T-helper 17 cell (primary cell): ENCODE measurements around the gene DDX51. TPM values are rescaled to one million over a fixed set of nuclear protein-coding genes. Genes with fewer than 3 reads are reported as not detected.

ENCODE experiments used
- ATAC-seq: fragments of 150-1000 bp; cut with Tn5 transposase; 2 replicates; pipeline ENCODE4 v1.10.0; 2021; ENCODE audit warnings: mild to moderate bottlenecking, moderate library complexity
- DNase-seq, 3 donors: peaks; one replicate each; pipeline versions ENCODE4 v3.0.0 to v3.0.0-alpha.2; 2020 to 2021
- H3K9me3 ChIP-seq: one replicate; pipeline ENCODE4 v1.7.0; 2013; ENCODE audit warnings: low read length, mild to moderate bottlenecking; ENCODE audit not compliant: control insufficient read depth, poor library complexity, severe bottlenecking
- H3K27ac Mint-ChIP-seq: one replicate; pipeline ENCODE4 v1.8.0; 2022; ENCODE audit warnings: mild to moderate bottlenecking, moderate library complexity, mixed read lengths
- H3K27me3 Mint-ChIP-seq: one replicate; pipeline ENCODE4 v1.8.0; 2022; ENCODE audit warnings: mixed read lengths
- H3K36me3 Mint-ChIP-seq: one replicate; pipeline ENCODE4 v1.8.0; 2022; ENCODE audit warnings: low read depth, mixed read lengths
- H3K4me1 Mint-ChIP-seq: one replicate; pipeline ENCODE4 v1.8.0; 2022; ENCODE audit warnings: mild to moderate bottlenecking, mixed read lengths
- H3K4me3 Mint-ChIP-seq: one replicate; pipeline ENCODE4 v1.8.0; 2022; ENCODE audit warnings: mild to moderate bottlenecking, moderate library complexity, mixed read lengths
- total RNA-seq, 4 donors: library from RNA in 2 of 4; stranded (reverse) in 2 of 4; gene quantifications; one replicate each; pipeline ENCODE4 v1.2.3 and lab custom pipeline; 2022 to 2026

The DDX51 gene
- total RNA-seq, 2 donors from 2014 or later = 38.2 to 40.9 TPM

DNA sequence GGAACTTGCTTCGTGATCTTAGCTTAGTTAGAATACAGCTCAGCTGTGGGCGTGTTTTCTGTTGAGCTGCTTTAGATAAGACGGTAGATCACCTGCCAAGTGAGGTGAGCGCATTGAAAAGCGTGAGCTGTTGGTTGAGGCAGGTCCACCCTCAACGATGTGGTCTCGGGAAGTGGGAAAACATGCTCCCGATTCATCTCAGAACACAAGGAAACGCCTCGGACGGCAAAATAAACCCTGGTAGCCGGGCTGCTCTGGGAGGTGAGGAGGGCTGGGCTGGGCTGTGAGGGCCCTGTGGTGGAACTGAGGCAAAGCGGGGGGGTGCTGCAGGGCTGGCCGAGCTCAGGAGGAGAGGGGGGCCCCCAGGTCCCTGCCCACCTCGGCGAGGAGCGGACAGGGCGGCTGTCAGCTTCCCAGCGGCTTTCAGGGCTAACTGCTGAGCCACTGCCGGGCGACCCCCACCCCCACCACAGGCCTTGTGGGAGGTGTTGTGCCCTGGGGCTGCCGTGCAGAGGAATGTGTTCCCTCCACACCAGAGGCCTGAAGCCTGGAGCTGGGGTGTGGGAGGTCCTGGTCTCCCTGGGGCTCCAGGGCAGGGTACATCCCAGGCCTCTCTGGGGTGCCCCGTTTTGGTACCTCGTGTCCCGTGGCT is 30.8 kb upstream of the DDX51 start:
- H3K9me3 ChIP-seq = no peaks in the 10 kb centered on the region
- Mint-ChIP-seq H3K4me3 (no peak overlapping the region), H3K4me1 (peaks cover 21% of the 10 kb centered on the region), H3K27ac (no peak overlapping the region), H3K27me3 (peaks cover 12% of the 10 kb centered on the region), H3K36me3 (no peaks in the 10 kb centered on the region)
- ATAC-seq (no peak), DNase-seq (peak in 1 of 3 donors; percentile 8)

DNA sequence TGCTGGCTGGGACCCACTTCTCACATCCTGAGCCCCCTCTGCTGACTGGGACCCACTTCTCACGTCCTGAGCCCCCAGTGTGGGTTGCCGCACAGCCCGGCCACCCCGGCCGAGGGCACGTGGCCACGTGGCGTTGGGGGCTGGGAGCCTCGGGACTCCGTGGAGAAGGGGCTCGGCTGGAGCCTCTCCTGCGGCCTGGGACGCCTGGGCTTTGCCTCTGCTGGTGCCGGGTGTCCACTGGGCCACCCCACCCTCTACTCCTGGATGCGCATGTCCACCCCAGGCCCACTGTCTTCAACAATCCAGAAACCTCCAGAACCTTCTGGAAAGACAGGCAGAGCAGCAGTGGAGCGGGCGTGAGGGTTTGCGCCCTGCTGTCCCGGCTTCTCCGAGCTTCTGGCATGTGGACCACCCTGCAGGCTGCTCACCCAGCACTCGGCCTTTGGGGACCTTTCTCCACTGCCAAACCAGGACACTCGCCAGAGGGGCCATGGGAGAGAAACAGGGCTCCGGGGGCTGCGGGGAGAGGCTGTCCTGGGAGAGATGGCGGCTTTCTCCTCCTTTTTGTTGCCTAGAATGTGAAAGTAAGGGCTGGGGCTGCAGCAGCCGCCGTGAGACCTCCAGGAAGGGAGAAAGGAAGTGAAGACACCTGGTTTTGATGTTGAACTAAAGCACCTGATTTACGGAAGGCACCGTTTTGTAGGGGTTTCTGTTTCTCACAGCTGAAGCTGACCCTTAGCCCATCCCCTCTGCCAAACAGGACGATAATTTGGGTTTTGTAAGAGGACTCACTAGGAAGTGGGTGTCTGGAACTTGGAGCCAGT is 30.1 kb upstream of the DDX51 start:
- H3K4me3 Mint-ChIP-seq = no peak overlapping the region
- peaks cover 21% of the 10 kb centered on the region for H3K4me1 Mint-ChIP-seq

DNA sequence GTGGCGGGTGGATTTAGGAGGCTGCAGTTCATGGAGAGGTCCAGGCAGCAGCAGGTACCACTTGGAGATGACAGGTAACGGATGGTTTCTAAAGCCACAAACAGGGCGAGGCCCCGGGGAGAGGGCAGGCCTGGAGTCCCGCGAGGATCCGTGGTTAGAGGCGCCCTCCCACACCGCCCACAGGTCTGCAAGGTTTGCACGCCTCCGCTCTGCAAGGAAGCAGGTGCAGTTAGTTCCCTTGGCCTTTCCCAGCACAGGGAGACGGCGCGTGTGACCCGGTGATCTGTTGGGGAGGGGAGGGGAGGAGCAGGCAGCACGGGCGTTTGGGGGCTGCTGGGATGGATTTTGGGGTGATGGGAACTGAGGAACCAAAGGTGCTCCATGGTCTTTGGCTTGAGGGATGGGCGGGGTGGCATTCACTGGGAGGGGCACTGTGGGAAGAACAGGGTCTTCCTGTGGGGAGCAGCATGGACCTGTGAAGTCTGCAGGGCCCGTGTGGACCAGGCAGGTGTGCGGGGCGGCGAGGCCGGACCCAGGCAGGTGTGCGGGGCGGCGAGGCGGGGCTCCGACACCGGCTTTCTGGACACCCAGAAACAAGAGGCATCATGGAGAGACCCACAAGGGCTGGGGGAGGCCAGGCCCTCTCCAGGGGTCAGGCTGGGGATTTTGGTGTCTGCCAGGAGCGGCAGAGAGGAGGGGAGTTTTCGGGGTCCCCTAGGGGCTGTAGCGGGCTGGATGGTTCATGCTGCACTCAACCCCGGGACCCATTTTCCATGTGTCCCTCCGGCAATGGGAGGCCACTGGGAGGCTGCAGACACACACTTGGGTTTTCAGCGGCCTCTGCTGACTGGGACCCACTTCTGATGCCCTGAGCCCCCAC is 29.3 kb upstream of the DDX51 start:
- H3K9me3 ChIP-seq = no peaks in the 10 kb centered on the region
- Mint-ChIP-seq H3K4me1 (peaks cover 13% of the 10 kb centered on the region), H3K36me3 (no peaks in the 10 kb centered on the region), H3K4me3 (peak overlapping the region; percentile 78), H3K27ac (peak overlapping the region; percentile 41), H3K27me3 (peaks cover 4% of the 10 kb centered on the region)
- ATAC-seq (peak; percentile 75), DNase-seq (peak in 1 of 3 donors; percentile 10)

More for the DNA sequence above, 30.1 kb upstream of the DDX51 start:
- DNase-seq (peak in 1 of 3 donors; percentile 4), ATAC-seq (no peak)
- H3K27me3 Mint-ChIP-seq = peaks cover 12% of the 10 kb centered on the region
- no peaks in the 10 kb centered on the region for H3K9me3 ChIP-seq
- no peak overlapping the region for H3K27ac Mint-ChIP-seq
- H3K36me3 Mint-ChIP-seq = no peaks in the 10 kb centered on the region

DNA sequence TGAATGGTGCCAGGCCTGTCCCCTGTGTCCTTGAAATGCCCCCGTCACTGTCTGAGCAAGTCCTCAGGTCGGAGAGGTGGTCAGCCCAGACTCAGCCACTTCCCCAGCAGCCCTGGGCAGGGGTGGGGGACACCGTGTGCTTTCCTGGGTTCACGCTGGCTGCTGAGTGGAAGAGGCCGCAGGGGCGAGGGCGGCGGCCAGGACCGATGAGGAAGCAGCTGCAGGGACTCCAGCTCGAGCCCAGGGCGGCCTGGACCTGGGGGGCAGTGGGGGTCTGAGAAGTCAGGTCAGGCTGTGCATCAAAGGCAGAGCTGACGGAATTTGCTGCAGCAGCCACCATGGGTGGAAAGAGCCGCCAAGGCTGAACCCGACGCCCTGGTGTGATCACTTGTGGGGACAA is 28.5 kb upstream of the DDX51 start:
- DNase-seq = peak in 1 of 3 donors; percentile 5
- H3K4me1 Mint-ChIP-seq = peaks cover 14% of the 10 kb centered on the region
- no peak for ATAC-seq
- H3K4me3 Mint-ChIP-seq = peak overlapping the region; percentile 78
- peaks cover 4% of the 10 kb centered on the region for H3K27me3 Mint-ChIP-seq
- no peaks in the 10 kb centered on the region for H3K36me3 Mint-ChIP-seq
- no peak overlapping the region for H3K27ac Mint-ChIP-seq
- H3K9me3 ChIP-seq = no peaks in the 10 kb centered on the region

DNA sequence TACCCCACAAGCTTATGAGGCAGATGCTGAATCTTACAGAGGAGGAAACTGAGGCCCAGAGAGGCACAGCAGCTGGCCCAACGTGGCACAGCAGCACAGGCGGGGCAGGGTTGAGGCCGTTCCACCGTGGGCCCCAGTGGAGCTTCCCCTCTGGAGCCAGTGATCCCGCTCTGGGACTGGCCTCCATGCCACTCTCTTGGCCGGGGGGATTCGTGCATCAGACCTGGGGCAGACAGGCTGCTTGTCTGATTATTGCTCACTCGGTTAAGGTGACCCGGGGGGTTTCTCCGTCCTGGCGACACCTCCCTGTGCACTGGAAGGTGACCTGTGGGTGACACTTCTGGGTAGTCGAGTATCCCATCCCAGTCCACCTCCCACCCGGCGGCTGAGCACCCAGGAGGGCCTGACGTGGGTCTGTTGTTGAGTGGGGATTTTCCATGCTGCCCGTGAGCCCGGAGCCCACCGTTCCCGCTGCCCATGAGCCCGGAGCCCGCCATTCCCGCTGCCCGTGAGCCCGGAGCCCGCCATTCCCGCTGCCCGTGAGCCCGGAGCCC is 27.9 kb upstream of the DDX51 start:
- ATAC-seq (no peak), DNase-seq (peak in 1 of 3 donors; percentile 6)
- Mint-ChIP-seq H3K4me1 (peaks cover 16% of the 10 kb centered on the region), H3K36me3 (no peaks in the 10 kb centered on the region), H3K4me3 (no peak overlapping the region), H3K27ac (no peak overlapping the region), H3K27me3 (peaks cover 4% of the 10 kb centered on the region)
- no peaks in the 10 kb centered on the region for H3K9me3 ChIP-seq

DNA sequence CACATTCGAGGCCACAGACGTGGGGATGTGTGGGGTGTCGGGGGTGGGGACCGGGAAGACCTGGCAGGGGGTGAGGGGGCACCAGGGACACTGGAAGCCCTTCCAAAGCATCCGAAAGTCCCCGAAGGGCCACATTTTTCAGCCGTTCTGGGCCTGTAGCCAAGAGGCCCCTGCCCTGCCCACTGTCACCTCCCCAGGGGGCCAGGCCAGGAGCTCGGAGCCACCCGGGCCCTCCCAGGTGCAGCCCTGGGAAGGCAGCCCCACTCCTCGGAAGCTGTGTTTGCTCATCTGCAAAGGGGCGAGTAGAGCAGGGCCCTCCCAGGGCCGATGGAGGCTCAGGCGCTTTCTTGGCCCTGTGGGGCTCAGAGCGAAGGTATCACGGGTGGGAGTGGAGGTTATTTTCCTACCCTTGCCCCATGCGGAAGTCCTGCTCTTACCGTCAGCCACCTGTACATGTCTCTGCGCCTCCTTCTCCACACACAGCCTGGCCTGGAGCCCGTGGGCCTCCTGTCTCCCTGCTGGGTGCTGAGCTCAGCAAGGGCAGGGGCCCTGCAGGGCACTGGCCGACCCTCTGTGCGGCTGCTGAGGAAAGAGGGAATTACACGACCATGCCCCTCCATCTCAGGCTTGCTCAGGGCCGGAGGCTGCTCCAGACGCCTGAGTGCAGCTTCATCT is 27.3 kb upstream of the DDX51 start:
- no peaks in the 10 kb centered on the region for H3K9me3 ChIP-seq
- Mint-ChIP-seq H3K4me3 (no peak overlapping the region), H3K27ac (no peak overlapping the region), H3K4me1 (peaks cover 16% of the 10 kb centered on the region), H3K27me3 (no peaks in the 10 kb centered on the region), H3K36me3 (no peaks in the 10 kb centered on the region)
- DNase-seq = peak in 1 of 3 donors; percentile 8
- no peak for ATAC-seq

DNA sequence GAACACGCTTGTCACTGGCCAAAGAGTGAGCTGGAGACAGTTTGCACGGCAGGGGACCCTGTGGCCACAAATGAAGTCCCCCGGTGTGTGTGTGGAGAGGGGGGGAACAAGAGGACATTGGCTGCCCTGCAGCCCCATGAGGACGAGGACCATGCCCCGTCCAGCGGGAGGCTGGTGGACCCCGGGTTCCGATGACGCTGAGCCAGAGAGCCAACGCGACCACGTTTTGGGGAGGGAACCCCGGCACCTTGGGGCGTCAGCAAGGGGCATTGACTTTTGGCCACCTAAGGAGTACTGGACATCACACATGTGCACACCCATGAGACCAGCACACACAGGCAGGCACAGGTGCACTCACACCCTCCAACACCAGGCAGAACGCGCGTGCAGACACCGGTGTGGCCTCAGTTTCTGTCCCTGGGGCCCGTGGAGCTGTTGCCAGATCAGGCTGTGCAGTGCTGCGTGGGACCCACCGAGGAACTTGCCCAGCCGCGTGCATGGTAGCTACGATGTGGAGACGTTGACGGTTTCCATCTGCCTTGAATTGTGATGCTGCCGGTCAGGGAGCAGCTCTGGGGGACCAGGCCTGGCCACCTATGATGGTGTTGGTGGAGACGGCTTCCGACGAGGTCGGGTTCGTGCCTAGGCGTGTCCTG is 26.6 kb upstream of the DDX51 start:
- no peak for ATAC-seq
- peak in 1 of 3 donors; percentile 2 for DNase-seq
- Mint-ChIP-seq H3K4me1 (peaks cover 16% of the 10 kb centered on the region), H3K27me3 (no peaks in the 10 kb centered on the region), H3K36me3 (no peaks in the 10 kb centered on the region), H3K27ac (no peak overlapping the region), H3K4me3 (no peak overlapping the region)
- no peaks in the 10 kb centered on the region for H3K9me3 ChIP-seq

DNA sequence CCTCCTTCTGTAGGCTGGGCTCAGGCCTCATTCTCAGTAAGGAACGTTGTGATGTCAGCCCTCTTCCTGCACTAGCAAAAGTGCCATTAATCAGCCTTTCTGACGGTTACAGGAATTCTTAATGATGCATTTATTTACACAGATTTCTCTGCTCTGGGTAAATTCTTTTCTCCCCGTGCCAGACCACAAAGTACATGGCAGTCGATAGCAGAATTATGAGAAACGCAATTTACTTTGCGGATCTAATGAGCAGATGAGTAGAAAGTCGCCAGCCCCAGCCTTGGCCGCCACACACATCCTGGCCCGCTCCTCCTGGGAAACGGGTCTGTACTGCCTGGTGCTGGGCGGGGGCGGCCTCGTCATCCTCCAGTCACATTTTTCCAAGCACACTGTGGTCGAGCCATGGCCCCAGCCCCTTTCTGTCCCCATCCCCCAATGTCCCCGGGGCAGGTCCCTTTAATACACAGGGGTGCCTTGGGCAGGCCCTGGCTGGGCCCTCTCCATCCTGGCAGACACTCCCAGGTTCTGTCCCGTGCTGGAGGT is 26.0 kb upstream of the DDX51 start:
- Mint-ChIP-seq H3K4me3 (no peak overlapping the region), H3K4me1 (peaks cover 16% of the 10 kb centered on the region), H3K27ac (no peak overlapping the region), H3K36me3 (no peaks in the 10 kb centered on the region), H3K27me3 (no peaks in the 10 kb centered on the region)
- H3K9me3 ChIP-seq = no peaks in the 10 kb centered on the region
- no peak for DNase-seq
- no peak for ATAC-seq

DNA sequence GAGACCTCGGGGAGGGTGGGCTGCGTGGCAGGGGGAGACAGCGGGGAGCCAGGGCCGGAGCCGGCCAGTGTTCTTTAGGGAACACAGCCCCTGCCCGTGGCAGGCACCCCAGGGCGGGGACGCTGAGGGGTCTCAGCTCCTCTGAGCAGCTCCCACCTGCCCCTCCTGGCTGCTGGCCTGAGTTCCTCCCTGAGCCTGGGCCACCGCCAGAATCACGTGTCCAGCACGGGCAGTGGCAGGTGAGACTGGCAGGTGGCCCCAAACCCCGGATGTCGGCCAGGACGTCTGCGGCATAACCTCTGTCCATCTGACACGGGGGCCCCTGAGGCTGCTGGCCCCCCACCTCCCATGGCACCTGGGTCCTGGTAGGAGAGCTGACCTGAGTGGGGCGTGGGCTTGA is 25.3 kb upstream of the DDX51 start:
- H3K27me3 Mint-ChIP-seq = no peaks in the 10 kb centered on the region
- H3K27ac Mint-ChIP-seq = no peak overlapping the region
- peaks cover 15% of the 10 kb centered on the region for H3K4me1 Mint-ChIP-seq
- no peaks in the 10 kb centered on the region for H3K9me3 ChIP-seq
- no peak overlapping the region for H3K4me3 Mint-ChIP-seq
- H3K36me3 Mint-ChIP-seq = no peaks in the 10 kb centered on the region
- peak in 1 of 3 donors; percentile 8 for DNase-seq
- no peak for ATAC-seq

DNA sequence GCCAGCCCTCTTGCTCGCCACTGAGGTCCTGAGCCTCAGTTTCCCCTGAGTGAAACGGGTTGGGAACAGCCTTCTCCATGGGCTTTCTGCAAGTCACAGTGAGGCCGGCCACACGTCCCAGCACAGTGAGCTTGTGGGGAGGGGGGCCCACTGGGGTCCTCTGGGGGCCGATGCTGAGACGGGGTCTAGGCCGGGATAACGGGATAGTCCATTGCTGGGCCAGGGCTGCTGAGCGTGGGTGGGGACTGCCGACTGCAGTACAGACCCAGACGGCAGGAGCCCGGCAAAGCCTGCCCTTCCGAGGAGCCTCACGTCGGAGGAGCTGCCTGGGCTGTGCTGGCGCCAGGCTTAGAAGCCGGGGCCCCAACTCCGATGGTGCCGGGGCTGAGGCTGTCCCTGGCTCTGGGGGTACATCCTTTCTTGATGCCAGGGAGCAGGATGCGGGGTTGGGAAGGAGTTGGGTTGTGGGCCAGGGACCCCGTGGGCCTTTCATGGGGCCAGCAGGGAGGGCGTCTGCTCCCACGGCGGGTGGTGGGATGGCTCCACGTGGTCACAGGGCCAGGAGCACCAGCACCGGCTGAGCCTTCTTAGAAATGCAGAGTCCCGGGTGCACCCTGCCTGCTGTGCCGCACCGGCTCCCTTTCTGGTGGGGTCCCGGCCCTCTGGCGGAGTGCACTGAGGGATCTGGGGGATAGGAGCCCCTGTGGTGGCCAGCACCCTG is 24.4 kb upstream of the DDX51 start:
- ATAC-seq = no peak

DNA sequence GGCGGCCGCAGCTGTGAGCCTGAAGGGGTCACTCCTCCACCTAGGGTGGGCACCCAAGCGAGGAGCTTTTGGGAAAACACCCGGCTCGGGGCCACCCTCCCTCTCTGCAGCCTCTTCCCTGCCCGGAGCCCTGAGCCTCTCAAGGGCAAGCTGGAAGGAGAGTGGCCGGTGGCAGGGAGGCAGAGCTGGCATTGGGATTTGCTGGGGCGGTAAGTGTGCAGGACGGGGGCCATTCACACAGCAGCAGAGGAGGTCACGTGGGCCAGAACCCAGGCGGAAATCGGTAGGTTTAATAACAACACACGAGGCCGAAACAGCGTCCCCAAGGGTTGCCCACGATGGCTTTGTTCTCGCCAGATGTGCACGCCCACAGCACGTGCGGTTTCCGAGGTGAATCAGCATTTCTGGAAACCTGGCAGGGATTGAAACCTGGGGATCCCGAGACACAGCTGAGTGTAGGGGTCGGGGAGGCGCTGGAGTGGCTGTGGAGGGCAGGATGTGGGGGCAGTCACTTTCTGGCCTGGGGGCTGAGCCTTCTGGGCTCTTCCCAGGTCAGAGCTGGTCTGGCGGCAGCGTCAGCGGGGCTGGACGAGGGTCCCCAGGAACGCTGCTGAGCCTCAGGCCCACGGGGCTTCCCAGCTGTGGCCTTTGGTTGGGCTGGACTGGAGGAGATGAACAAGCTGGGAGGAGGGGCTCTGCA is 23.6 kb upstream of the DDX51 start:
- H3K27ac Mint-ChIP-seq = peak overlapping the region; percentile 67
- DNase-seq (peak in 2 of 3 donors; percentile 4 to 7), ATAC-seq (no peak)
- H3K9me3 ChIP-seq = no peaks in the 10 kb centered on the region
- peaks cover 14% of the 10 kb centered on the region for H3K4me1 Mint-ChIP-seq
- no peaks in the 10 kb centered on the region for H3K27me3 Mint-ChIP-seq
- no peak overlapping the region for H3K4me3 Mint-ChIP-seq
- no peaks in the 10 kb centered on the region for H3K36me3 Mint-ChIP-seq

More for the DNA sequence above, 24.4 kb upstream of the DDX51 start:
- Mint-ChIP-seq H3K4me1 (peaks cover 17% of the 10 kb centered on the region), H3K27me3 (no peaks in the 10 kb centered on the region), H3K27ac (no peak overlapping the region), H3K4me3 (no peak overlapping the region), H3K36me3 (no peaks in the 10 kb centered on the region)
- DNase-seq = peak in 1 of 3 donors; percentile 2
- H3K9me3 ChIP-seq = no peaks in the 10 kb centered on the region
